ENCODE data around the gene MYO5C.
"Not testable (repeated sequence)": the region's sequence is repeated elsewhere in the genome, so short reads cannot be mapped to it uniquely, and the experiment has no call there.

Gene MYO5C

GRCh38 chr15:52238989-52239525, 56.5 kb downstream of the MYO5C start:
- DNase-seq: not testable (repeated sequence)

GRCh38 chr15:52238149-52238548, 57.5 kb downstream of the MYO5C start:
- DNase-seq: no peak

- no peak for DNase-seq
Observed at GRCh38 chr15:52236013-52236412, 59.6 kb downstream of the MYO5C start.

GRCh38 chr15:52234596-52235541, 60.7 kb downstream of the MYO5C start:
- DNase-seq: peak; percentile 35

- no peak for DNase-seq
Observed at GRCh38 chr15:52233405-52233804, 62.2 kb downstream of the MYO5C start.

- no peak for DNase-seq
Observed at GRCh38 chr15:52232327-52232726, 63.3 kb downstream of the MYO5C start.

- no peak for DNase-seq
Observed at GRCh38 chr15:52230073-52230472, 65.5 kb downstream of the MYO5C start.

GRCh38 chr15:52228921-52229320, 66.7 kb downstream of the MYO5C start:
- no peak for DNase-seq

- peak; percentile 69 for DNase-seq
Observed at GRCh38 chr15:52227456-52227855, 68.1 kb downstream of the MYO5C start.

- DNase-seq: no peak
Observed at GRCh38 chr15:52225230-52225629, 70.4 kb downstream of the MYO5C start.

GRCh38 chr15:52224211-52224610, 71.4 kb downstream of the MYO5C start:
- peak; percentile 14 for DNase-seq

GRCh38 chr15:52221730-52222129, 73.9 kb downstream of the MYO5C start:
- DNase-seq: no peak

- DNase-seq: no peak
Observed at GRCh38 chr15:52220937-52221660, 74.5 kb downstream of the MYO5C start.

GRCh38 chr15:52220251-52220650, 75.4 kb downstream of the MYO5C start:
- DNase-seq: no peak

- DNase-seq: no peak
Observed at GRCh38 chr15:52218816-52219215, 76.8 kb downstream of the MYO5C start.

GRCh38 chr15:52218371-52218770, 77.2 kb downstream of the MYO5C start:
- DNase-seq: no peak

GRCh38 chr15:52217186-52217585, 78.4 kb downstream of the MYO5C start:
- peak; percentile 24 for DNase-seq

GRCh38 chr15:52214553-52214952, 81.1 kb downstream of the MYO5C start:
- no peak for DNase-seq

GRCh38 chr15:52213206-52213605, 82.4 kb downstream of the MYO5C start:
- DNase-seq: no peak

GRCh38 chr15:52208306-52208946, 87.2 kb downstream of the MYO5C start:
- peak; percentile 75 for DNase-seq

- no peak for DNase-seq
Observed at GRCh38 chr15:52207191-52207590, 88.4 kb downstream of the MYO5C start.

- no peak for DNase-seq
Observed at GRCh38 chr15:52206446-52206845, 89.2 kb downstream of the MYO5C start.

GRCh38 chr15:52204657-52205056, 90.9 kb downstream of the MYO5C start:
- DNase-seq: no peak

Data from stimulated activated CD4-positive, alpha-beta T cell treated with anti-CD3 and anti-CD28 coated beads, Interleukin-1b, Interleukin-23, amount 100 ng/mL, for 48 hours (primary cell).